ENCODE data around the gene LMAN1.

The LMAN1 gene

DNA sequence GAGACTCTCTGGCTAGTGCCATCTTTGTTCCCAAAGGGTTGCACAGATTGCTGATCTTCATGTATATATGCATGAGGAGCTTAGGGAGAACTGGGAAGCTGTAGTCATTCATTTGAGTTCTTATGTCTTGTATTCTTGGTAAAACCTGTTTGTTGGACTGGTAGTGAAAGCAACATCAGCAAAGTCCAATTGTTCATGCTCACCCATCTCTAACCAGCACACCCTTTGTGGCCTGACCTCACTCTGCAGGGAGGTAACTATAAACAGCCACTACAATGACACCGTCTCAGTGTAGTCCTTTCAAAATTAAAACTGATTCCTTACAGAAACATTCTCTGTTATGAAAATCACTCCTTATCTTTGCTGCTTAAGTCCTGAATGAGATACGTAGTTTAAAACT lies 13.9 kb upstream of the LMAN1 start:
- Histone ChIP-seq H3K36me3 (ENCODE audit: low read depth) (no peaks in the 10 kb centered on the region), H3K27ac (ENCODE audit: poor library complexity, severe bottlenecking) (no peak overlapping the region), H3K4me3 (ENCODE audit: severe bottlenecking) (no peak overlapping the region), H3K4me1 (ENCODE audit: insufficient read depth, poor library complexity, severe bottlenecking) (no peaks in the 10 kb centered on the region), H3K9me3 (ENCODE audit: severe bottlenecking) (no peaks in the 10 kb centered on the region), H3K27me3 (ENCODE audit: insufficient read depth, poor library complexity, severe bottlenecking) (peaks cover 10% of the 10 kb centered on the region)
- no peak for DNase-seq (ENCODE audit: low spot score)
- ATAC-seq (ENCODE audit: low read depth), result no peak
- TF ChIP-seq, protein P1, sequence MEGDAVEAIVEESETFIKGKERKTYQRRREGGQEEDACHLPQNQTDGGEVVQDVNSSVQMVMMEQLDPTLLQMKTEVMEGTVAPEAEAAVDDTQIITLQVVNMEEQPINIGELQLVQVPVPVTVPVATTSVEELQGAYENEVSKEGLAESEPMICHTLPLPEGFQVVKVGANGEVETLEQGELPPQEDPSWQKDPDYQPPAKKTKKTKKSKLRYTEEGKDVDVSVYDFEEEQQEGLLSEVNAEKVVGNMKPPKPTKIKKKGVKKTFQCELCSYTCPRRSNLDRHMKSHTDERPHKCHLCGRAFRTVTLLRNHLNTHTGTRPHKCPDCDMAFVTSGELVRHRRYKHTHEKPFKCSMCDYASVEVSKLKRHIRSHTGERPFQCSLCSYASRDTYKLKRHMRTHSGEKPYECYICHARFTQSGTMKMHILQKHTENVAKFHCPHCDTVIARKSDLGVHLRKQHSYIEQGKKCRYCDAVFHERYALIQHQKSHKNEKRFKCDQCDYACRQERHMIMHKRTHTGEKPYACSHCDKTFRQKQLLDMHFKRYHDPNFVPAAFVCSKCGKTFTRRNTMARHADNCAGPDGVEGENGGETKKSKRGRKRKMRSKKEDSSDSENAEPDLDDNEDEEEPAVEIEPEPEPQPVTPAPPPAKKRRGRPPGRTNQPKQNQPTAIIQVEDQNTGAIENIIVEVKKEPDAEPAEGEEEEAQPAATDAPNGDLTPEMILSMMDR (IDR thresholded peaks at IDR 0.05; ENCODE audit: poor library complexity, severe bottlenecking), result no peak

DNA sequence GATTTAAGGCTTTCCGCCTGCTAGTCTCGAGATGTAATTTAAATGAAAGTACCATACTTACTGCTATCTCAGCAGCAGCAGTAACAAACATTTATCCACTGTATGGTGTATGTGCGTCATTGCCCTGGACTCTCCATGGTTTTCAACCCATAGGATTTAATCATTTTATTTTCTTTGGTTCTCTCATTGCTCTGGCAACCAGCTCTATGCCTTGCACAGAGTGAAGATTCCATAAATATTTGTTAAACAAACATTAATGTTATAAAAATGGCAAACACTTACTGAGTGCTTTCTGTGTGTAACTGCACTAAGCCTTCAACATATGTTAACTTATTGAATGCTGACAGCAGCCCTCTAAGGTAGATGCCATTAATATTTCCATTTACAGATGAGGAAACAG lies 1.3 kb upstream of the LMAN1 start:
- H3K27ac ChIP-seq (ENCODE audit: poor library complexity, severe bottlenecking), result no peak overlapping the region
- H3K4me3 ChIP-seq (ENCODE audit: severe bottlenecking), result no peak overlapping the region

DNA sequence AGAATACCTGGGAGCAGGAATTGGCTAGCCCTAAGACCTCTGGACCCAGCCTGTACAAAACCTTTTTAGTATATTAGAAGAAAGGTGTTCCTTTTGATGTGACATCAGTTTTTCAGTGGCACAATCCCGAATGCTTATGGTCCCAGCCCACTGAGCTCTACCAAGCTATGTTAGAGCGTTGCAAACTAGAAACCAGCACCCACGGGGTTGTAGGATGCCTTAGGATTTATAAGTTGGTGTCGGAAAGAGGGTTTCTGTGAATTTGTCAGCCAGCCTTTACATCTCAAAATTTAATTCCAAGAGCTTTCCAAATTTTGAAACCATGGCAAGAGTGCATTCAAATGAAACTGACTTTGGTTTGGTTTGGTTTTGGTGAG lies 499 bp upstream of the LMAN1 start:
- Histone ChIP-seq H3K4me1 (ENCODE audit: insufficient read depth, poor library complexity, severe bottlenecking) (peaks cover 6% of the 10 kb centered on the region), H3K9me3 (ENCODE audit: severe bottlenecking) (no peaks in the 10 kb centered on the region), H3K27ac (ENCODE audit: poor library complexity, severe bottlenecking) (no peak overlapping the region), H3K4me3 (ENCODE audit: severe bottlenecking) (peak overlapping the region; percentile 79), H3K36me3 (ENCODE audit: low read depth) (peaks cover 29% of the 10 kb centered on the region), H3K27me3 (ENCODE audit: insufficient read depth, poor library complexity, severe bottlenecking) (no peaks in the 10 kb centered on the region)
- no peak for DNase-seq (ENCODE audit: low spot score)
- TF ChIP-seq, protein P1 (IDR thresholded peaks at IDR 0.05; ENCODE audit: poor library complexity, severe bottlenecking), result no peak
- peak; percentile 30 for ATAC-seq (ENCODE audit: low read depth)

More for the DNA sequence above, 1.3 kb upstream of the LMAN1 start:
- TF ChIP-seq, protein P1 (IDR thresholded peaks at IDR 0.05; ENCODE audit: poor library complexity, severe bottlenecking), result no peak
- H3K36me3 ChIP-seq (ENCODE audit: low read depth), result peaks cover 21% of the 10 kb centered on the region
- H3K9me3 ChIP-seq (ENCODE audit: severe bottlenecking), result no peaks in the 10 kb centered on the region
- ATAC-seq (ENCODE audit: low read depth) (no peak), DNase-seq (ENCODE audit: low spot score) (no peak)
- peaks cover 6% of the 10 kb centered on the region for H3K4me1 ChIP-seq (ENCODE audit: insufficient read depth, poor library complexity, severe bottlenecking)
- no peaks in the 10 kb centered on the region for H3K27me3 ChIP-seq (ENCODE audit: insufficient read depth, poor library complexity, severe bottlenecking)

DNA sequence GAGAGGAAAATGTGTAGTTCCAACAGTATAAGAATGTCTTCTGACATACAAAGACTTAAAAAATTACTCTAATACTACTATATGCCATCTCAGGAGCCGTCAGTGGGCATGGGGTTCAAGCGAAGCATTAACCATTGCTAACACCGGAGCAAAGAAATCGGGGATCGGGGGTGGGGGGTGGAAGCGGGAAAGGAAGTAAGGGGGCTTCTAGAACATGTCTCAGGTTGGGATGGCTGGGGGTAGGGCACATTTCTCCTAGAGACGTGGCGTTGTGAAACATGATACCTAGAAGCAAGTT lies 702 bp downstream of the LMAN1 start:
- Histone ChIP-seq H3K27me3 (ENCODE audit: insufficient read depth, poor library complexity, severe bottlenecking) (no peaks in the 10 kb centered on the region), H3K4me1 (ENCODE audit: insufficient read depth, poor library complexity, severe bottlenecking) (peaks cover 6% of the 10 kb centered on the region), H3K36me3 (ENCODE audit: low read depth) (peaks cover 41% of the 10 kb centered on the region), H3K27ac (ENCODE audit: poor library complexity, severe bottlenecking) (peak overlapping the region; percentile 67), H3K9me3 (ENCODE audit: severe bottlenecking) (no peaks in the 10 kb centered on the region), H3K4me3 (ENCODE audit: severe bottlenecking) (peak overlapping the region; percentile 79)
- TF ChIP-seq, protein P1 (IDR thresholded peaks at IDR 0.05; ENCODE audit: poor library complexity, severe bottlenecking), result no peak
- DNase-seq (ENCODE audit: low spot score) (no peak), ATAC-seq (ENCODE audit: low read depth) (no peak)

DNA sequence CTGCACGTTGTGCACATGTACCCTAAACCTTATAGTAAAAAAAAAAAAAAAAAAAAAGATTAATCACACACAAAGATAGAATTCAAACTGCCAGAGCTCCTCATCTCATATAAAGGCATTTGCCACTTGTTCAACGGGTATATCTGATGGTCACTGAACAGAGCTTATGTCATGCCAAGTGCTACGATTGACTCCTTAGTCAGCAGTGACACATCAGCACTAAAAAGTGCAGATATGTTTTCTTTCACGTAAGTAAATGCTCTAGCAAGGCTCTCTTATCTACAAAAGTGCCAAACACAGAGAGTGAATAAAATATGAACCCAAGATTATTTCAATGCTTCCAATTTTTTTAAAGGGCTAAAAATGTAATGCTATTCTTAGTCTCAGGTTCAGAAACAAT lies 1.1 kb downstream of the LMAN1 start:
- Histone ChIP-seq H3K27me3 (ENCODE audit: insufficient read depth, poor library complexity, severe bottlenecking) (no peaks in the 10 kb centered on the region), H3K4me3 (ENCODE audit: severe bottlenecking) (peak overlapping the region; percentile 79), H3K9me3 (ENCODE audit: severe bottlenecking) (no peaks in the 10 kb centered on the region), H3K4me1 (ENCODE audit: insufficient read depth, poor library complexity, severe bottlenecking) (peaks cover 6% of the 10 kb centered on the region), H3K36me3 (ENCODE audit: low read depth) (peaks cover 46% of the 10 kb centered on the region), H3K27ac (ENCODE audit: poor library complexity, severe bottlenecking) (peak overlapping the region; percentile 67)
- no peak for DNase-seq (ENCODE audit: low spot score)
- ATAC-seq (ENCODE audit: low read depth), result no peak
- TF ChIP-seq, protein P1 (IDR thresholded peaks at IDR 0.05; ENCODE audit: poor library complexity, severe bottlenecking), result no peak

Measured in RWPE2 (cell line).